Thyroid gland (tissue), 4 donors: Measurements from ENCODE around the gene CD300LB. TPM values are rescaled to one million over a fixed set of nuclear protein-coding genes. Genes with fewer than 3 reads are reported as not detected.

Source experiments
- DNase-seq, 2 donors: peaks; one replicate each; pipeline ENCODE4 v3.0.0-alpha.2; 2019
- H3K27ac ChIP-seq, 3 donors: fragments of 200-600 bp; sonication (generic); 1 replicate in 2 of 3; 2 replicates in 1 of 3; pipeline ENCODE4 v1.5.1; 2016 to 2019; ENCODE audit warnings: mild to moderate bottlenecking in 1 of 3, moderate library complexity in 1 of 3
- H3K27me3 ChIP-seq: fragments of 200-600 bp; sonication (generic); one replicate; pipeline ENCODE4 v1.5.1; 2019
- H3K36me3 ChIP-seq, 2 donors: fragments of 200-600 bp; sonication (generic); one replicate each; pipeline ENCODE4 v1.5.1; 2016 to 2019
- H3K4me1 ChIP-seq, 2 donors: fragments of 200-600 bp; sonication (generic); one replicate each; pipeline ENCODE4 v1.5.1; 2017 to 2019
- H3K4me3 ChIP-seq, 3 donors: fragments of 200-600 bp; sonication (generic); replicated peaks in 1 of 3; 1 replicate in 2 of 3; 2 replicates in 1 of 3; pipeline ENCODE4 v1.5.1; 2016; ENCODE audit warnings: mild to moderate bottlenecking in 1 of 3
- H3K9me3 ChIP-seq: fragments of 200-600 bp; sonication (generic); one replicate; pipeline ENCODE4 v1.5.1; 2017
- POLR2A ChIP-seq, 2 donors: fragments of 450-650 bp; IDR thresholded peaks; one replicate each; pipeline ENCODE4 v1.6.1; 2017; ENCODE audit warnings: antibody characterized with exemption in 2 of 2, mild to moderate bottlenecking in 2 of 2, moderate library complexity in 1 of 2
- WGBS, 2 donors: methylation state at CpG; one replicate each; pipeline ENCODE4 v1.1.5; 2017; 5-methylcytosine and 5-hydroxymethylcytosine counted together
- intact Hi-C: fragments of 100-400 bp; cut with DNase I; formaldehyde crosslinking; loops from one replicate; pipeline ENCODE4 v1.15.1; 2023
- total RNA-seq, 4 donors: library from RNA; depleted of rRNA; stranded (reverse); fragments of >200 nt; gene quantifications; one replicate each; pipeline ENCODE4 v1.2.3, GENCODE V29; 2016
- TF ChIP-seq, protein P1 (sequence below), 6 experiments: fragments of 200-600 bp in 3 of 6; fragments of 450-650 bp in 3 of 6; sonication (generic) in 3 of 6; IDR thresholded peaks; one replicate each; pipeline ENCODE4 v1.5.1; 2016 to 2019; ENCODE audit warnings: antibody characterized with exemption in 6 of 6, mild to moderate bottlenecking in 2 of 6, inconsistent platforms in 1 of 6, moderate library complexity in 1 of 6

CD300LB gene
- total RNA-seq, 4 donors from 2014 or later = not detected

DNA sequence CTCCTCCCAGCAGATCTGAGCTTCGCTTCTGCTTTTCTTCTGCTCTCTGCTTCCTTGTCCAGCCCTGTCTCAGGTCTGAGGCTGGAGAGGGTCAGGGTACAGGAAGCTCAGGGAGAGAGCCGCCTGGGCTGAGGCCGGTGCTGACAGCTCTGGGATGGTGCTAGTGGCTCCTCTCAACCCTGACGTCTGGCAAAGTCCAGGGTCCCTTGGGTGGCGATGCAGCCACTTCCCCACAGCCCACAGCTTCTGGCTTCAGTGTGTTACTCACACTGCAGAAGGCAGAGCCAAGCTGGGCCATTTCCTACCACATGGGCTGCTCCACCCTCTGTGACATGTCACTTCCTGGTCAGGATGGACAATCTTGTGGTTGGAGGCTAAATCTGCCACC, 14.6 kb upstream of the CD300LB start, which contains the start of gene CD300C:
Gene CD300C, minus strand, starts transcription at position 273 of the 388 bp plus-strand sequence. CDS start 333 bp downstream, outside the sequence.
- H3K27ac ChIP-seq = peak within 1 kb of the TSS in 1 of 3 donors; percentile 41
- peak; percentile 73 to 76 for DNase-seq
- no peak within 1 kb of the TSS for H3K4me3 ChIP-seq
- H3K9me3 ChIP-seq = no peaks in the 10 kb centered on the region
- H3K27me3 ChIP-seq = no peaks in the 10 kb centered on the region
- no peaks in the 10 kb centered on the region for H3K36me3 ChIP-seq
- intact Hi-C loops = no loop called here
- H3K4me1 ChIP-seq = peaks cover 0 to 8% of the 10 kb centered on the region in 2 donors
- TF ChIP-seq, protein P1, sequence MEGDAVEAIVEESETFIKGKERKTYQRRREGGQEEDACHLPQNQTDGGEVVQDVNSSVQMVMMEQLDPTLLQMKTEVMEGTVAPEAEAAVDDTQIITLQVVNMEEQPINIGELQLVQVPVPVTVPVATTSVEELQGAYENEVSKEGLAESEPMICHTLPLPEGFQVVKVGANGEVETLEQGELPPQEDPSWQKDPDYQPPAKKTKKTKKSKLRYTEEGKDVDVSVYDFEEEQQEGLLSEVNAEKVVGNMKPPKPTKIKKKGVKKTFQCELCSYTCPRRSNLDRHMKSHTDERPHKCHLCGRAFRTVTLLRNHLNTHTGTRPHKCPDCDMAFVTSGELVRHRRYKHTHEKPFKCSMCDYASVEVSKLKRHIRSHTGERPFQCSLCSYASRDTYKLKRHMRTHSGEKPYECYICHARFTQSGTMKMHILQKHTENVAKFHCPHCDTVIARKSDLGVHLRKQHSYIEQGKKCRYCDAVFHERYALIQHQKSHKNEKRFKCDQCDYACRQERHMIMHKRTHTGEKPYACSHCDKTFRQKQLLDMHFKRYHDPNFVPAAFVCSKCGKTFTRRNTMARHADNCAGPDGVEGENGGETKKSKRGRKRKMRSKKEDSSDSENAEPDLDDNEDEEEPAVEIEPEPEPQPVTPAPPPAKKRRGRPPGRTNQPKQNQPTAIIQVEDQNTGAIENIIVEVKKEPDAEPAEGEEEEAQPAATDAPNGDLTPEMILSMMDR (IDR thresholded peaks at IDR 0.05) = no peak
- TF ChIP-seq POLR2A (IDR thresholded peaks at IDR 0.05) = no peak
- WGBS, 2 donors = 17 to 57% methylated on average over 1 to 2 of the region's 5 CpGs

DNA sequence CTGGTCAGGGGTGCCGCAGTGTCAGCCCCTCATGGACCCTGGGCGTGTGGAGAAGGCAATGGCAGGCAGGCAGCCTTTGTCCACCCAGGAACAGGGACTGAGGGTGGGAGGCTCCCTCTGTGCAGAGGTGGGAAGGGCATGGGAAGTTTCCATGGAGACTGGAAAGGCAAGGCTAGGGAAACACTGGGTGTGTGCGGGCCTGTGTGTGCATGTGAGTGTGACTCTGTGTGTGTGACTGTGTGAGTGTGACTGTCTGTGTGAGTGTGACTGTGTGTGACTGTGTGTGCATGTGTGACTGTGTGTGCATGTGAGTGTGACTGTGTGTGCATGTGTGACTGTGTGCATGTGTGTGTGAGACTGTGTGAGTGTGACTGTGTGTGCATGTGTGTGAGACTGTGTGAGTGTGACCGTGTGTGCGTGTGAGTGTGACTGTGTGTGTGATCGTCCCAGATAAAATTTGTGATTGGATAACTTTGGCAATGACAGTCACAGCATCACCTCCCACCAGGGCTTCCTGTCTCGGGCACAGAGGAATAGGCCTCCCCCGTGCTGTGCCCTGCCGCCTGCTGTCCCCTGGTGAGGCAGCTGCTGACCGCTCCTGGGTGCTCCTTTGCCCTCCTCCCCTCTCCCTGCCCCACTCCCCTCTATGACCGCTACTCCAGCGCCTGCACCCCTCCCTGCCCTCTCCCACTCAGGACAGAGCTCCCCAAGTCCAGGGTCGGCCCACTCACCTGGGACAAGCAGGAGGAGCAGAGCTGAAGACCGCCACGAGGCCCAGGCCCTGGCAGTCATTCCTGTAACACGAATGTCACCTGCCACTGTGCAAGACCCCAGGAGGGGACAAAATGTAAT, 13.9 kb upstream of the CD300LB start:
- H3K36me3 ChIP-seq = no peaks in the 10 kb centered on the region
- no peak for TF ChIP-seq POLR2A (IDR thresholded peaks at IDR 0.05)
- TF ChIP-seq, protein P1 (IDR thresholded peaks at IDR 0.05) = no peak
- no peak overlapping the region for H3K4me3 ChIP-seq
- H3K27me3 ChIP-seq = no peaks in the 10 kb centered on the region
- no peak for DNase-seq
- peak overlapping the region in 1 of 3 donors; percentile 41 for H3K27ac ChIP-seq
- H3K9me3 ChIP-seq = no peaks in the 10 kb centered on the region
- peaks cover 0 to 8% of the 10 kb centered on the region in 2 donors for H3K4me1 ChIP-seq
- intact Hi-C loops = no loop called here
- 84 to 87% methylated on average over 15 to 16 of the region's 16 CpGs for WGBS, 2 donors

DNA sequence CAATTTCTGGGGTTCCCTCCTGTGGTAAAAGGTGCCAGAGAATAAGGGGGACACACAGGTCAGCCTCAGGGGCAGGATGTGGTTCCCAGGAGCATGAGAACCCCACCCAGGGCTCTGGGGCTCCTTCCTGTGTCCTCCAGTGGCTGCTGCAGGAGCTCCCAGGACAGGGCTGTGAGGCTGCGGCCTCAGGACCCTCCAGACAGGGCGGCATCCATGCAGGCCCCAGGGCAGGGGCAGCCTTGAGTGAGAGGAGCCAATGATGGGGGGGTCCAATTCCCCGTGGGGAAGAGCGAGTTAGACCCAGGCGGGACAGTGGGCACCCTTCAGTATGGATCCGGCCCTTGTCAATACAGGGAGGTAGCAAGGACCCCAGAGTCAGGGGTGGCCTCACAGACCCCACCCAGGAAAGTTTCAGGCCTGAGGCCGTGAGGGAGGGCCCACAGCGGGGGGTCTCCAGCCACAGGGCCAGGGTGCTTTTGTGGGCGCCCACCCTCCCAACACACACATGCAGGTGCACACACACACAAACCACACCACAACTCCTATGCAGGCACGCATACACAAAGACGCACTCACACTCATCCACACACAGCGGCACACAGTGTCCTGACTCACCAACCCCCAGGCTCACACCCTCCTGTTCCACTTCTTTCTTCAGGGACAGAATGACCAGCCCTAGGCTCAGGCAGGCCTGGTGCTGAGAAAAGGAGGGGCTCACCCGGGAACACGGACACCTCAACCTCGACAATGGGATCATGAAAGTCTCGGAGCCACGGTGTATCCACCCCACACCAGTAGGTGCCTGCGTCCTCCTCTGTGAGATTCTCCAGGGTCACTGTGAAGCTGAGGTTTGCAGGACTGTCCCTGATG, 12.9 kb upstream of the CD300LB start:
- Histone ChIP-seq H3K4me3 (no peak overlapping the region), H3K9me3 (no peaks in the 10 kb centered on the region), H3K36me3 (no peaks in the 10 kb centered on the region), H3K27me3 (no peaks in the 10 kb centered on the region), H3K4me1 (peaks cover 0 to 8% of the 10 kb centered on the region in 2 donors), H3K27ac (no peak overlapping the region)
- intact Hi-C loops = no loop called here
- WGBS, 2 donors = 86 to 95% methylated on average over 9 to 13 of the region's 18 CpGs
- no peak for TF ChIP-seq POLR2A (IDR thresholded peaks at IDR 0.05)
- TF ChIP-seq, protein P1 (IDR thresholded peaks at IDR 0.05) = no peak
- DNase-seq = no peak

DNA sequence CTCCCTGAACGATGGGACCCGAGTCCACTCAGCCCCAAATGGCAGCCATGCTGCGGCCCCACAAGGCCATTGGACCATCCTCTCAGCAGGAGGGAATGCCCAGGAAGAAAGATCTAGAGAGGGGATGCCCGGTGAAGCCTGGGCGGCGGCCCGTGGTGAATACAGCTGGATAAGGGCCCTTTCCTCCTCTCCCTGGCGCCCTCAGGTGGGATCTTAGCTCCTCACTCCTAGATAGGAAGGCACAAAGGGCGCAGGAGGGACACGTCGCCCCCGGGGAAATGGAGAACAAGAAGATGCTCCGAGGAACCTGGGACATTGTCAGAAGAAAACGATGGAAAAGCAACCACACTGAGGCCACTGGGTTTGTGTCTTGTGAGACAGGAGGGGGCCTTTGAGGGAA, 12.1 kb upstream of the CD300LB start:
- no peaks in the 10 kb centered on the region for H3K36me3 ChIP-seq
- no peak overlapping the region for H3K4me3 ChIP-seq
- no peak for TF ChIP-seq POLR2A (IDR thresholded peaks at IDR 0.05)
- TF ChIP-seq, protein P1 (IDR thresholded peaks at IDR 0.05) = no peak
- 69 to 81% methylated on average over 12 to 13 of the region's 14 CpGs for WGBS, 2 donors
- intact Hi-C loops = no loop called here
- H3K9me3 ChIP-seq = no peaks in the 10 kb centered on the region
- H3K27me3 ChIP-seq = no peaks in the 10 kb centered on the region
- no peak overlapping the region for H3K27ac ChIP-seq
- no peak for DNase-seq
- H3K4me1 ChIP-seq = peaks cover 0 to 8% of the 10 kb centered on the region in 2 donors
